ENCODE results near the gene RPL6. TPM values are rescaled to one million over a fixed set of nuclear protein-coding genes. Genes with fewer than 3 reads are reported as not detected.

Gene RPL6
- total RNA-seq, 1 experiment from 2014 or later, result 1,421 TPM

DNA sequence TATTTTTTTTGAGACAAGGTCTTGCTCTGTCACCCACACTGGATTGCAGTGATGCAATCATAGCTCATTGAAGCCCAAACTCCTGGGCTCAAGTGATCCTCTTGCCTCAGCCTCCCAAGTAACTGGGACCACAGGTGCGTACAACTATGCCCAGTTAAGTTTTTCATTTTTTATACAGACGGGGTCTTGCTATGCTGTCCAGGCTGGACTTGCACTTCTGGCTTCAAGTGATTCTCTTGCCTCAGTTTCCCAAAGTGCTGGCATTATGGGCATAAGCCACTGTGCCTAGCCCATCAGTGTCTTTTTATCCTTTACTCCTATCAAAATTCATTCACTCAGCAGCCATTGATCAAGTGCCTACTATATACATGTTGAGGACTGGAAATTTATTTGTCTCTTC, 18.4 kb upstream of the RPL6 start:
- intact Hi-C loops (cut with micrococcal nuclease; ENCODE audit: unreplicated experiment), result no loop called here
- no peaks in the 10 kb centered on the region for H3K4me1 ChIP-seq (replicated peaks; ENCODE audit: insufficient read depth)
- peaks cover 83% of the 10 kb centered on the region for H3K79me2 ChIP-seq (ENCODE audit: low read depth)
- no peaks in the 10 kb centered on the region for H3K9me3 ChIP-seq (ENCODE audit: insufficient read depth, low read depth)
- H3K9me2 ChIP-seq (ENCODE audit: insufficient read depth), result no peaks in the 10 kb centered on the region
- peaks cover 81% of the 10 kb centered on the region for H4K20me1 ChIP-seq (ENCODE audit: insufficient read depth)
- peaks cover 14% of the 10 kb centered on the region; the same call in 1 of the 2 replicates for H3F3A ChIP-seq (ENCODE audit: insufficient read depth, low read depth)
- DNase-seq, result no peak
- TF ChIP-seq EZH2 (IDR thresholded peaks at IDR 0.05; ENCODE audit: low read depth) (no peak), CTCF (conservative IDR thresholded peaks at IDR 0.05) (no peak)
- no peaks in the 10 kb centered on the region for H3K27me3 ChIP-seq (ENCODE audit: insufficient read depth, low read depth)
- no peak overlapping the region for H3K4me2 ChIP-seq
- ChIA-PET CTCF (interaction anchor here (0.6 kb wide), 1 partner anchor 524 kb away, joined by 3 read pairs; no protein-coding TSS in a partner anchor), POLR2A (ENCODE audit: unreplicated experiment) (interaction anchor here (0.7 kb wide), 1 partner anchor 14 kb away, joined by 3 read pairs; no protein-coding TSS in a partner anchor)
- no TSS peak for BruUV-seq (replicated peaks)
- no peaks in the 10 kb centered on the region for H3K36me3 ChIP-seq (ENCODE audit: low read depth)
- no peak overlapping the region for H3K27ac ChIP-seq
- no peak overlapping the region for H2AFZ ChIP-seq
- no peak overlapping the region for H3K4me3 ChIP-seq

GRCh38 chr12:112425582-112426382, 16.4 kb upstream of the RPL6 start:
- Histone ChIP-seq H3K79me2 (ENCODE audit: low read depth) (peaks cover 88% of the 10 kb centered on the region), H3K36me3 (ENCODE audit: low read depth) (peaks cover 3% of the 10 kb centered on the region; the same call in 1 of the 2 replicates), H2AFZ (no peak overlapping the region), H3K4me2 (no peak overlapping the region), H3K9me3 (ENCODE audit: insufficient read depth, low read depth) (no peaks in the 10 kb centered on the region), H3K27me3 (ENCODE audit: insufficient read depth, low read depth) (no peaks in the 10 kb centered on the region), H3K4me1 (replicated peaks; ENCODE audit: insufficient read depth) (peaks cover 1% of the 10 kb centered on the region), H3F3A (ENCODE audit: insufficient read depth, low read depth) (0 out of 2 replicates have a peak, but pooled peaks cover 10% of the 10 kb centered on the region), H4K20me1 (ENCODE audit: insufficient read depth) (peaks cover 87% of the 10 kb centered on the region), H3K4me3 (no peak overlapping the region), H3K9me2 (ENCODE audit: insufficient read depth) (no peaks in the 10 kb centered on the region), H3K27ac (no peak overlapping the region)
- DNase-seq, result no peak
- POLR2A ChIA-PET (ENCODE audit: unreplicated experiment), result no interaction called here
- TF ChIP-seq CTCF (conservative IDR thresholded peaks at IDR 0.05) (no peak), EZH2 (IDR thresholded peaks at IDR 0.05; ENCODE audit: low read depth) (no peak)
- BruUV-seq (replicated peaks), result no TSS peak
- intact Hi-C loops (cut with micrococcal nuclease; ENCODE audit: unreplicated experiment), result no loop called here
- CTCF ChIA-PET, result no interaction called here

GRCh38 chr12:112424126-112424525, 14.7 kb upstream of the RPL6 start:
- BruUV-seq (replicated peaks), result no TSS peak
- no peak for TF ChIP-seq CTCF (conservative IDR thresholded peaks at IDR 0.05)
- TF ChIP-seq EZH2 (IDR thresholded peaks at IDR 0.05; ENCODE audit: low read depth), result no peak
- peaks cover 79% of the 10 kb centered on the region for H4K20me1 ChIP-seq (ENCODE audit: insufficient read depth)
- no peak overlapping the region for H3K4me2 ChIP-seq
- peaks cover 7% of the 10 kb centered on the region; the same call in 1 of the 2 replicates for H3K36me3 ChIP-seq (ENCODE audit: low read depth)
- intact Hi-C loops (cut with micrococcal nuclease; ENCODE audit: unreplicated experiment), result no loop called here
- no peak overlapping the region for H3K27ac ChIP-seq
- no peaks in the 10 kb centered on the region for H3K27me3 ChIP-seq (ENCODE audit: insufficient read depth, low read depth)
- peaks cover 91% of the 10 kb centered on the region for H3K79me2 ChIP-seq (ENCODE audit: low read depth)
- H2AFZ ChIP-seq, result no peak overlapping the region
- H3K4me3 ChIP-seq, result no peak overlapping the region
- no peaks in the 10 kb centered on the region for H3K9me2 ChIP-seq (ENCODE audit: insufficient read depth)
- peaks cover 13% of the 10 kb centered on the region for H3K4me1 ChIP-seq (replicated peaks; ENCODE audit: insufficient read depth)
- DNase-seq, result no peak
- peaks cover 10% of the 10 kb centered on the region; the same call in 1 of the 2 replicates for H3F3A ChIP-seq (ENCODE audit: insufficient read depth, low read depth)
- CTCF ChIA-PET, result no interaction called here
- H3K9me3 ChIP-seq (ENCODE audit: insufficient read depth, low read depth), result no peaks in the 10 kb centered on the region
- POLR2A ChIA-PET (ENCODE audit: unreplicated experiment), result no interaction called here
